Ovary (tissue), 9 donors: ENCODE results near the gene SLC38A10. TPM values are rescaled to one million over a fixed set of nuclear protein-coding genes. Genes with fewer than 3 reads are reported as not detected.

Experiments
- DNase-seq, 5 donors: peaks; one replicate each; pipeline ENCODE4 v3.0.0-alpha.2; 2019 to 2020
- H3K27ac ChIP-seq, 2 donors: fragments of 200-600 bp; one replicate each; pipeline versions ENCODE4 v1.5.1 to v1.8.0; 2019 to 2022
- H3K27me3 ChIP-seq: fragments of 200-600 bp; one replicate; pipeline ENCODE4 v1.8.0; 2022
- H3K36me3 ChIP-seq: fragments of 200-600 bp; sonication (generic); one replicate; pipeline ENCODE4 v1.5.1; 2019
- H3K4me1 ChIP-seq: one replicate; pipeline ENCODE4 v1.8.1; 2013; ENCODE audit warnings: mild to moderate bottlenecking, moderate library complexity; ENCODE audit not compliant: insufficient read depth
- H3K4me3 ChIP-seq: fragments of 200-600 bp; sonication (generic); one replicate; pipeline ENCODE4 v1.5.1; 2017
- H3K9me3 ChIP-seq, 2 donors: fragments of 200-600 bp in 1 of 2; sonication (generic) in 1 of 2; one replicate each; pipeline versions ENCODE4 v1.5.1 to v1.8.1; 2013 to 2019; ENCODE audit warnings: mild to moderate bottlenecking in 1 of 2, moderate library complexity in 1 of 2
- EP300 ChIP-seq: sonication (generic); formaldehyde crosslinking; IDR thresholded peaks from one replicate; pipeline ENCODE4 v1.6.1; 2017; ENCODE audit warnings: antibody characterized with exemption
- POLR2A ChIP-seq: fragments of 450-650 bp; IDR thresholded peaks from one replicate; pipeline ENCODE4 v1.6.1; 2017; ENCODE audit warnings: antibody characterized with exemption, mild to moderate bottlenecking, moderate library complexity
- WGBS, 3 donors: extraction: QIAGEN DNeasy Blood & Tissue Kit in 1 of 3; methylation state at CpG; one replicate each; pipeline versions ENCODE4 v1.1.5 to v1.1.7; 2013 to 2017; 5-methylcytosine and 5-hydroxymethylcytosine counted together
- intact Hi-C, 4 donors: fragments of 100-400 bp; cut with DNase I; formaldehyde crosslinking; loops; one replicate each; pipeline versions ENCODE4 v1.11.0 to v1.15.1; 2022 to 2023
- polyA plus RNA-seq, 2 donors: library from polyadenylated mRNA; stranded (reverse); fragments of 200-250 nt in 1 of 2; fragments of 350-450 nt in 1 of 2; fragmentation: Illumina TruSeq in 1 of 2; extraction: RNeasy Lipid Tissue Mini Kit (QIAGEN cat#74804) in 1 of 2; gene quantifications; one replicate each; pipeline ENCODE4 v1.2.3, GENCODE V29; 2013 to 2014
- total RNA-seq, 7 donors: library from RNA; depleted of rRNA in 2 of 7; stranded (reverse); fragments of >200 nt in 2 of 7; fragmentation: NEBNext Ultra II Directional in 3 of 7; extraction: Animal tissue kit (Norgen Biotek cat#: 25700) in 3 of 7; gene quantifications; one replicate each; pipeline versions ENCODE4 v1.1.0 to v1.2.4, GENCODE V29; 2016 to 2023
- TF ChIP-seq, protein P1 (sequence below), 3 donors: fragments of 450-650 bp in 2 of 3; fragments of 200-600 bp in 1 of 3; IDR thresholded peaks; one replicate each; pipeline versions ENCODE4 v1.5.1 to v1.8.0; 2016 to 2022; ENCODE audit warnings: antibody characterized with exemption in 3 of 3, mild to moderate bottlenecking in 1 of 3
- donor health status: DM: no; HTN: no; CAD: no; lungs with moderate emphysema.
- donor health status: DM: no; HTN: no; CAD: no.
- donor health status: Bipolar disorder and iron deficiency.
- donor health status: DM: yes; HTN: yes; CAD: no.
- donor health status: DM: no; HTN: no; CAD: no.
- donor health status: DM: yes; HTN: yes; CAD: no.

Gene SLC38A10
- total and polyA plus RNA-seq, 9 donors, result 11.5 to 75.7 (median 64.3) TPM

- intact Hi-C loops, result no loop called here
- Histone ChIP-seq H3K4me1 (no peaks in the 10 kb centered on the region), H3K27ac (no peak overlapping the region), H3K36me3 (no peaks in the 10 kb centered on the region), H3K27me3 (no peaks in the 10 kb centered on the region), H3K4me3 (no peak overlapping the region), H3K9me3 (no peaks in the 10 kb centered on the region)
- TF ChIP-seq EP300 (no peak), POLR2A (no peak)
- TF ChIP-seq, protein P1, sequence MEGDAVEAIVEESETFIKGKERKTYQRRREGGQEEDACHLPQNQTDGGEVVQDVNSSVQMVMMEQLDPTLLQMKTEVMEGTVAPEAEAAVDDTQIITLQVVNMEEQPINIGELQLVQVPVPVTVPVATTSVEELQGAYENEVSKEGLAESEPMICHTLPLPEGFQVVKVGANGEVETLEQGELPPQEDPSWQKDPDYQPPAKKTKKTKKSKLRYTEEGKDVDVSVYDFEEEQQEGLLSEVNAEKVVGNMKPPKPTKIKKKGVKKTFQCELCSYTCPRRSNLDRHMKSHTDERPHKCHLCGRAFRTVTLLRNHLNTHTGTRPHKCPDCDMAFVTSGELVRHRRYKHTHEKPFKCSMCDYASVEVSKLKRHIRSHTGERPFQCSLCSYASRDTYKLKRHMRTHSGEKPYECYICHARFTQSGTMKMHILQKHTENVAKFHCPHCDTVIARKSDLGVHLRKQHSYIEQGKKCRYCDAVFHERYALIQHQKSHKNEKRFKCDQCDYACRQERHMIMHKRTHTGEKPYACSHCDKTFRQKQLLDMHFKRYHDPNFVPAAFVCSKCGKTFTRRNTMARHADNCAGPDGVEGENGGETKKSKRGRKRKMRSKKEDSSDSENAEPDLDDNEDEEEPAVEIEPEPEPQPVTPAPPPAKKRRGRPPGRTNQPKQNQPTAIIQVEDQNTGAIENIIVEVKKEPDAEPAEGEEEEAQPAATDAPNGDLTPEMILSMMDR (IDR thresholded peaks at IDR 0.05), result no peak
- 71 to 84% (median 72%) methylated on average over 30 to 37 of the region's 37 CpGs for WGBS, 3 donors
- DNase-seq, result no peak
Measured at GRCh38 chr17:81245665-81246342, 49.3 kb downstream of the SLC38A10 start.

- no peak overlapping the region for H3K27ac ChIP-seq
- H3K9me3 ChIP-seq, result no peaks in the 10 kb centered on the region
- no peaks in the 10 kb centered on the region for H3K36me3 ChIP-seq
- no peak for DNase-seq
- no peak overlapping the region for H3K4me3 ChIP-seq
- WGBS, 3 donors, result 54 to 62% (median 55%) methylated on average over 19 to 25 of the region's 25 CpGs
- intact Hi-C loops, result no loop called here
- TF ChIP-seq, protein P1 (IDR thresholded peaks at IDR 0.05), result no peak
- no peak for TF ChIP-seq POLR2A
- no peaks in the 10 kb centered on the region for H3K4me1 ChIP-seq
- H3K27me3 ChIP-seq, result no peaks in the 10 kb centered on the region
Measured at GRCh38 chr17:81245024-81245664, 50.0 kb downstream of the SLC38A10 start.

GRCh38 chr17:81244358-81245023, 50.6 kb downstream of the SLC38A10 start:
- intact Hi-C loops, result loop anchor here in 1 of 4 donors (5.0 kb wide), 1 partner anchor 102 kb away; no protein-coding TSS in a partner anchor
- no peak for DNase-seq
- peaks cover 3% of the 10 kb centered on the region for H3K4me1 ChIP-seq
- TF ChIP-seq EP300 (no peak), POLR2A (no peak)
- TF ChIP-seq, protein P1 (IDR thresholded peaks at IDR 0.05), result no peak
- 57 to 65% (median 59%) methylated on average over 24 of the region's 24 CpGs for WGBS, 3 donors
- no peaks in the 10 kb centered on the region for H3K36me3 ChIP-seq
- no peak overlapping the region for H3K27ac ChIP-seq
- no peaks in the 10 kb centered on the region for H3K9me3 ChIP-seq
- H3K27me3 ChIP-seq, result no peaks in the 10 kb centered on the region
- no peak overlapping the region for H3K4me3 ChIP-seq

- Histone ChIP-seq H3K36me3 (no peaks in the 10 kb centered on the region), H3K4me1 (peaks cover 3% of the 10 kb centered on the region), H3K27me3 (no peaks in the 10 kb centered on the region), H3K4me3 (no peak overlapping the region), H3K9me3 (no peaks in the 10 kb centered on the region), H3K27ac (no peak overlapping the region)
- DNase-seq, result no peak
- intact Hi-C loops, result loop anchor here in 2 of 4 donors (2.0 to 5.0 kb wide), 2 partner anchors 100 to 101 kb away; no protein-coding TSS in a partner anchor
- no peak for TF ChIP-seq EP300
- no peak for TF ChIP-seq POLR2A
- TF ChIP-seq, protein P1 (IDR thresholded peaks at IDR 0.05), result no peak
- 66 to 78% (median 77%) methylated on average over 10 of the region's 10 CpGs for WGBS, 3 donors
Measured at GRCh38 chr17:81243333-81243664, 51.8 kb downstream of the SLC38A10 start.
